ENCODE measurements around the gene SLFN11.
"Not testable (repeated sequence)": the region's sequence is repeated elsewhere in the genome, so short reads cannot be mapped to it uniquely, and the experiment has no call there.

The SLFN11 gene

GRCh38 chr17:35373534-35373983, at the start of gene SLFN11:
TSS of gene SLFN11 (minus strand) at chr17:35373621. CDS start at chr17:35363807, 9,814 bp downstream.
- H3K4me3 ChIP-seq (ENCODE audit: low read length) = peak within 1 kb of the TSS; percentile 44
- DNase-seq (ENCODE audit: low read depth) = peak; percentile 21
- TF ChIP-seq CTCF (IDR thresholded peaks at IDR 0.05; ENCODE audit: insufficient read depth, low read depth, low read length, missing control alignments) = no peak

- not testable (repeated sequence) for DNase-seq (ENCODE audit: low read depth); H3K4me3 ChIP-seq (ENCODE audit: low read length)
Observed at GRCh38 chr17:35421069-35421468, 47.6 kb upstream of the SLFN11 start.

DNA sequence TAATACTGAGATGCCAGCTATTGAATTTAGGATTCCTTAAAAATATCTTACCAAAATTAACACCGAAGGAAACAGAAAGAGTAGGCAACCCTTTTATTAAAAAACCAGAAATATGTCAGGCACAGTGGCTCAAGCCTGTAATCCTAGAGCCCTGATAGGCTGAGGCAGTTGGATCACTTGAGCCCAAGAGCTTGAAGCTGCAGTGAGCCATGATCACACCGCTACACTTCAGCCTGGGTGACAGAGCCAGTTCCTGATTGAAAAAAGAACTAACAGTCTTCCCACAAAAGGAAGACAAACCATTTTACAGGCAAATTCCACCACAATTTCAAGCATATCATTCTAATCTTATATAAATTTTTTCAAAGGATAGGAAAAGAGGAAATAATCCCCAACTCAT, 43.2 kb upstream of the SLFN11 start:
- no peak for TF ChIP-seq CTCF (IDR thresholded peaks at IDR 0.05; ENCODE audit: insufficient read depth, low read depth, low read length, missing control alignments)
- no peak for DNase-seq (ENCODE audit: low read depth)
- no peak overlapping the region for H3K4me3 ChIP-seq (ENCODE audit: low read length)

- not testable (repeated sequence) for H3K4me3 ChIP-seq (ENCODE audit: low read length); DNase-seq (ENCODE audit: low read depth)
Observed at GRCh38 chr17:35414707-35415106, 41.3 kb upstream of the SLFN11 start.

- no peak for DNase-seq (ENCODE audit: low read depth)
- no peak overlapping the region for H3K4me3 ChIP-seq (ENCODE audit: low read length)
- no peak for TF ChIP-seq CTCF (IDR thresholded peaks at IDR 0.05; ENCODE audit: insufficient read depth, low read depth, low read length, missing control alignments)
Observed at GRCh38 chr17:35414247-35414646, 40.8 kb upstream of the SLFN11 start.

GRCh38 chr17:35407531-35407930, 34.1 kb upstream of the SLFN11 start:
- H3K4me3 ChIP-seq (ENCODE audit: low read length) = no peak overlapping the region
- TF ChIP-seq CTCF (IDR thresholded peaks at IDR 0.05; ENCODE audit: insufficient read depth, low read depth, low read length, missing control alignments) = no peak
- no peak for DNase-seq (ENCODE audit: low read depth)

DNA sequence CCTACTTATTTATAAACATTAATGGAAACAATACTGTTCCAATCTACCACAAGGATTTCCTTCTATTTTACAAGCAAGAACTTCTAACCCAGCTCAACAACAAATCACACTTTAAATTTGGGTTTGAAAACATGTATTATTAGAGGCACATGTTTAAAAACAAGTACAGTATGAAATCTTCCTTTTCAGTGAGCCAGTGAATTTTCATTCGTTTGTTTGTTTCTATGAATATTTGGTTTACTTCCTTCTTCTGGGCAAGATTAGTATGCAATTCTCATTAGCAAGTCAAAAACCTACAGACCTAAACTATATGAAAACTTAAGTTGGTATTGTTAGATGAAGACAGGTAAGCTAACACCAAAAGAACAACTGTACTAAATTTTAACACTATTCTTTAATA, 33.1 kb upstream of the SLFN11 start:
- H3K4me3 ChIP-seq (ENCODE audit: low read length) = no peak overlapping the region
- DNase-seq (ENCODE audit: low read depth) = no peak
- no peak for TF ChIP-seq CTCF (IDR thresholded peaks at IDR 0.05; ENCODE audit: insufficient read depth, low read depth, low read length, missing control alignments)

DNA sequence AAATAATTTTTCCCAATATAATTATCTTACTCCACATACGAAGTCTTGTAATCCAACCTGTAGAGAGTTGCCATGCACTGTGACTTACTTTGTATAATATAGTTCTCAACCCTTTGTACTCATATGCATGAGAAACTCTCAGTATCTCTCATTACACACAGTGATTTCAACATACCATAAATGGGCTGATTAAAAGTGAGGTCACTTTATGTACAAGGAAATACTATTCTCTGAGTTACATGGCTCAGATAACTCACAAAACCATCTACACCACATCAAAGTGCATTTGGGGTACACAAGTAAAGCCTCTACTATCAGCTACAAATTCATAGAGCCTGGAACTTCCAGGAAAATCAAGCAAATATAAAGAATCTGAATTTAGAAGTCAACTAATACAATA, 30.9 kb upstream of the SLFN11 start:
- peak; percentile 43 for DNase-seq (ENCODE audit: low read depth)
- H3K4me3 ChIP-seq (ENCODE audit: low read length) = no peak overlapping the region
- no peak for TF ChIP-seq CTCF (IDR thresholded peaks at IDR 0.05; ENCODE audit: insufficient read depth, low read depth, low read length, missing control alignments)

DNA sequence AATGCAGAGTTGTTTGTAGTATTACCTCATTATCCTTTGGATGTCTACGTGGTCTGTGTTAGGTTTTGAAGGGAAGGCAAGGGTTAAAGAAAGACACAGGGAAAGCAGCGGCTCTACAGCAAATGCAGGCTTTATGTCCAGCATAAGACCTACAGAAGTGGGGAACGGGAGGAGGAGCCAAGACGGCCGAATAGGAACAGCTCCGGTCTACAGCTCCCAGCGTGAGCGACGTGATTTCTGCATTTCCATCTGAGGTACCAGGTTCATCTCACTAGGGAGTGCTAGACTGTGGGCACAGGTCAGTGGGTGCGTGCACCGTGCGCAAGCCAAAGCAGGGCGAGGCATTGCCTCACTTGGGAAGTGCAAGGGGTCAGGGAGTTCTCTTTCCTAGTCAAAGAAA, 20.4 kb upstream of the SLFN11 start:
- not testable (repeated sequence) for H3K4me3 ChIP-seq (ENCODE audit: low read length); DNase-seq (ENCODE audit: low read depth)
